Activated CD8-positive, alpha-beta memory T cell treated with anti-CD3 and anti-CD28 coated beads, Interleukin-2, amount 10 ng/mL, durations not matched to agents 7 days and 5 days (primary cell): Measurements from ENCODE around the gene PRELID2. TPM values are rescaled to one million over a fixed set of nuclear protein-coding genes. Genes with fewer than 3 reads are reported as not detected.
"Not testable (repeated sequence)": the region's sequence is repeated elsewhere in the genome, so short reads cannot be mapped to it uniquely, and the experiment has no call there.

Experiments used
- ATAC-seq: fragments of 150-1000 bp; cut with Tn5 transposase; one replicate; pipeline ENCODE4 v1.10.0; 2021; ENCODE audit warnings: moderate library complexity
- CTCF ChIA-PET: fragments of 350-600 bp; sonication (Branson Sonifier 250); formaldehyde crosslinking; loops from one replicate; lab custom pipeline; 2021; ENCODE audit warnings: antibody characterized with exemption; lab: Charles Lee
- DNase-seq: peaks from one replicate; pipeline ENCODE4 v3.0.0-alpha.2; 2020
- H3K27ac Mint-ChIP-seq: one replicate; pipeline ENCODE4 v1.8.0; 2021; ENCODE audit warnings: mild to moderate bottlenecking, mixed read lengths
- H3K27me3 Mint-ChIP-seq: one replicate; pipeline ENCODE4 v1.8.0; 2021; ENCODE audit warnings: mixed read lengths
- H3K36me3 Mint-ChIP-seq: one replicate; pipeline ENCODE4 v1.8.0; 2021; ENCODE audit warnings: mild to moderate bottlenecking, mixed read lengths
- H3K4me1 Mint-ChIP-seq: one replicate; pipeline ENCODE4 v1.8.0; 2021; ENCODE audit warnings: mixed read lengths
- H3K4me3 Mint-ChIP-seq: one replicate; pipeline ENCODE4 v1.8.0; 2021; ENCODE audit warnings: mild to moderate bottlenecking, moderate library complexity, mixed read lengths
- H3K9me3 Mint-ChIP-seq: one replicate; pipeline ENCODE4 v1.8.0; 2022; ENCODE audit warnings: low read depth, mixed read lengths
- total RNA-seq, 2 experiments: library from RNA; stranded (reverse); gene quantifications; one replicate each; pipeline ENCODE4 v1.2.3, GENCODE V29; 2021

Gene PRELID2
- 1 to 10 TPM; 2.2 to 2.3 TPM for total RNA-seq

- DNase-seq (peak; percentile 70), ATAC-seq (peak; percentile 86)
- peaks cover 26% of the 10 kb centered on the region for H3K27me3 Mint-ChIP-seq
- CTCF ChIA-PET, result interaction anchor here (2.5 kb wide), 1 partner anchor 9 kb away, joined by 14 read pairs; no protein-coding TSS in a partner anchor
- H3K27ac Mint-ChIP-seq, result no peak within 1 kb of the TSS
- no peaks in the 10 kb centered on the region for H3K36me3 Mint-ChIP-seq
- H3K4me3 Mint-ChIP-seq, result peak within 1 kb of the TSS; percentile 52
- H3K4me1 Mint-ChIP-seq, result peaks cover 22% of the 10 kb centered on the region
- H3K9me3 Mint-ChIP-seq, result no peaks in the 10 kb centered on the region
Measured at GRCh38 chr5:145834917-145835847, at the start of gene PRELID2. Gene PRELID2, minus strand, starts transcription at chr5:145835342. Its CDS starts 91 bp downstream, at chr5:145835251.

GRCh38 chr5:145874765-145875164 is 39.6 kb upstream of the PRELID2 start:
- ATAC-seq (no peak), DNase-seq (no peak)
- Mint-ChIP-seq H3K9me3 (no peaks in the 10 kb centered on the region), H3K27me3 (peaks cover 2% of the 10 kb centered on the region), H3K27ac (no peak overlapping the region), H3K36me3 (no peaks in the 10 kb centered on the region), H3K4me3 (no peak overlapping the region), H3K4me1 (no peaks in the 10 kb centered on the region)
- CTCF ChIA-PET, result no interaction called here

- CTCF ChIA-PET, result no interaction called here
- H3K9me3 Mint-ChIP-seq, result no peaks in the 10 kb centered on the region
- H3K36me3 Mint-ChIP-seq, result no peaks in the 10 kb centered on the region
Measured at GRCh38 chr5:145872914-145873313, 37.8 kb upstream of the PRELID2 start, which contains the start of gene GRXCR2. Gene GRXCR2, minus strand, starts transcription at chr5:145873014. Its CDS starts 46 bp downstream, at chr5:145872968.

GRCh38 chr5:145872486-145872885 is 37.3 kb upstream of the PRELID2 start:
- no peak overlapping the region for H3K27ac Mint-ChIP-seq
- no peaks in the 10 kb centered on the region for H3K9me3 Mint-ChIP-seq
- H3K4me1 Mint-ChIP-seq, result no peaks in the 10 kb centered on the region
- H3K36me3 Mint-ChIP-seq, result no peaks in the 10 kb centered on the region
- CTCF ChIA-PET, result no interaction called here
- H3K4me3 Mint-ChIP-seq, result no peak overlapping the region
- no peaks in the 10 kb centered on the region for H3K27me3 Mint-ChIP-seq
- DNase-seq (no peak), ATAC-seq (no peak)

More at GRCh38 chr5:145872914-145873313, 37.8 kb upstream of the PRELID2 start, which contains the start of gene GRXCR2:
- DNase-seq (no peak), ATAC-seq (no peak)
- H3K4me3 Mint-ChIP-seq, result no peak within 1 kb of the TSS
- no peak within 1 kb of the TSS for H3K27ac Mint-ChIP-seq
- no peaks in the 10 kb centered on the region for H3K4me1 Mint-ChIP-seq
- no peaks in the 10 kb centered on the region for H3K27me3 Mint-ChIP-seq

- H3K27ac Mint-ChIP-seq, result no peak overlapping the region
- no peaks in the 10 kb centered on the region for H3K9me3 Mint-ChIP-seq
- CTCF ChIA-PET, result no interaction called here
- no peak for ATAC-seq
- no peaks in the 10 kb centered on the region for H3K36me3 Mint-ChIP-seq
- H3K27me3 Mint-ChIP-seq, result peaks cover 2% of the 10 kb centered on the region
- no peaks in the 10 kb centered on the region for H3K4me1 Mint-ChIP-seq
- no peak for DNase-seq
- no peak overlapping the region for H3K4me3 Mint-ChIP-seq
Measured at GRCh38 chr5:145869753-145870152, 34.6 kb upstream of the PRELID2 start.

GRCh38 chr5:145867806-145868205 is 32.7 kb upstream of the PRELID2 start:
- CTCF ChIA-PET, result no interaction called here

GRCh38 chr5:145864432-145864831 is 29.3 kb upstream of the PRELID2 start:
- CTCF ChIA-PET, result not testable (repeated sequence)

More at GRCh38 chr5:145867806-145868205, 32.7 kb upstream of the PRELID2 start:
- Mint-ChIP-seq H3K9me3 (no peaks in the 10 kb centered on the region), H3K36me3 (no peaks in the 10 kb centered on the region), H3K4me3 (no peak overlapping the region), H3K27me3 (peaks cover 2% of the 10 kb centered on the region), H3K27ac (no peak overlapping the region), H3K4me1 (no peaks in the 10 kb centered on the region)
- no peak for ATAC-seq
- no peak for DNase-seq

GRCh38 chr5:145863003-145863402 is 27.9 kb upstream of the PRELID2 start:
- H3K27ac Mint-ChIP-seq, result no peak overlapping the region
- CTCF ChIA-PET, result no interaction called here
- no peaks in the 10 kb centered on the region for H3K9me3 Mint-ChIP-seq
- no peaks in the 10 kb centered on the region for H3K36me3 Mint-ChIP-seq
- no peaks in the 10 kb centered on the region for H3K4me1 Mint-ChIP-seq
- ATAC-seq (no peak), DNase-seq (no peak)
- H3K4me3 Mint-ChIP-seq, result no peak overlapping the region
- H3K27me3 Mint-ChIP-seq, result peaks cover 12% of the 10 kb centered on the region

More at GRCh38 chr5:145864432-145864831, 29.3 kb upstream of the PRELID2 start:
- not testable (repeated sequence) for H3K9me3 Mint-ChIP-seq, H3K4me1 Mint-ChIP-seq, H3K4me3 Mint-ChIP-seq, ATAC-seq, H3K36me3 Mint-ChIP-seq, DNase-seq, H3K27ac Mint-ChIP-seq
- H3K27me3 Mint-ChIP-seq, result peaks cover 12% of the 10 kb centered on the region

GRCh38 chr5:145859897-145860296 is 24.8 kb upstream of the PRELID2 start:
- Mint-ChIP-seq H3K9me3 (no peaks in the 10 kb centered on the region), H3K4me3 (no peak overlapping the region), H3K27ac (no peak overlapping the region), H3K27me3 (peaks cover 18% of the 10 kb centered on the region), H3K36me3 (no peaks in the 10 kb centered on the region), H3K4me1 (no peaks in the 10 kb centered on the region)
- CTCF ChIA-PET, result no interaction called here
- no peak for ATAC-seq
- DNase-seq, result no peak

- Mint-ChIP-seq H3K27ac (no peak overlapping the region), H3K27me3 (peaks cover 18% of the 10 kb centered on the region), H3K4me1 (no peaks in the 10 kb centered on the region), H3K36me3 (no peaks in the 10 kb centered on the region), H3K4me3 (no peak overlapping the region), H3K9me3 (no peaks in the 10 kb centered on the region)
- DNase-seq (no peak), ATAC-seq (no peak)
- CTCF ChIA-PET, result no interaction called here
Measured at GRCh38 chr5:145859453-145859852, 24.3 kb upstream of the PRELID2 start.

GRCh38 chr5:145858959-145859358 is 23.8 kb upstream of the PRELID2 start:
- ATAC-seq (no peak), DNase-seq (no peak)
- peaks cover 18% of the 10 kb centered on the region for H3K27me3 Mint-ChIP-seq
- H3K27ac Mint-ChIP-seq, result no peak overlapping the region
- no peaks in the 10 kb centered on the region for H3K36me3 Mint-ChIP-seq
- H3K4me3 Mint-ChIP-seq, result no peak overlapping the region
- no peaks in the 10 kb centered on the region for H3K9me3 Mint-ChIP-seq
- H3K4me1 Mint-ChIP-seq, result no peaks in the 10 kb centered on the region
- CTCF ChIA-PET, result no interaction called here

- Mint-ChIP-seq H3K27me3 (peaks cover 14% of the 10 kb centered on the region), H3K9me3 (no peaks in the 10 kb centered on the region), H3K36me3 (no peaks in the 10 kb centered on the region), H3K4me1 (no peaks in the 10 kb centered on the region), H3K4me3 (no peak overlapping the region), H3K27ac (no peak overlapping the region)
- DNase-seq (no peak), ATAC-seq (no peak)
- CTCF ChIA-PET, result no interaction called here
Measured at GRCh38 chr5:145856285-145856818, 21.2 kb upstream of the PRELID2 start.

- ATAC-seq (no peak), DNase-seq (no peak)
- no peaks in the 10 kb centered on the region for H3K9me3 Mint-ChIP-seq
- no peaks in the 10 kb centered on the region for H3K36me3 Mint-ChIP-seq
- H3K27me3 Mint-ChIP-seq, result peaks cover 14% of the 10 kb centered on the region
- no peak overlapping the region for H3K4me3 Mint-ChIP-seq
- CTCF ChIA-PET, result no interaction called here
- H3K4me1 Mint-ChIP-seq, result no peaks in the 10 kb centered on the region
- no peak overlapping the region for H3K27ac Mint-ChIP-seq
Measured at GRCh38 chr5:145855763-145856267, 20.7 kb upstream of the PRELID2 start.
